Activated CD4-positive, alpha-beta T cell treated with anti-CD3 and anti-CD28 coated beads, Interleukin-2, amount 50 U/mL, for 1 hour (primary cell): ENCODE results near the gene MRPS6.

Source experiments
- DNase-seq: peaks from one replicate; pipeline ENCODE4 v3.0.0-alpha.2; 2020

The MRPS6 gene

GRCh38 chr21:34183331-34183928 is 110.1 kb downstream of the MRPS6 start:
- no peak for DNase-seq

- DNase-seq: no peak
Observed at GRCh38 chr21:34184232-34184631, 110.9 kb downstream of the MRPS6 start.

GRCh38 chr21:34185026-34185750 is 111.8 kb downstream of the MRPS6 start:
- no peak for DNase-seq

DNA sequence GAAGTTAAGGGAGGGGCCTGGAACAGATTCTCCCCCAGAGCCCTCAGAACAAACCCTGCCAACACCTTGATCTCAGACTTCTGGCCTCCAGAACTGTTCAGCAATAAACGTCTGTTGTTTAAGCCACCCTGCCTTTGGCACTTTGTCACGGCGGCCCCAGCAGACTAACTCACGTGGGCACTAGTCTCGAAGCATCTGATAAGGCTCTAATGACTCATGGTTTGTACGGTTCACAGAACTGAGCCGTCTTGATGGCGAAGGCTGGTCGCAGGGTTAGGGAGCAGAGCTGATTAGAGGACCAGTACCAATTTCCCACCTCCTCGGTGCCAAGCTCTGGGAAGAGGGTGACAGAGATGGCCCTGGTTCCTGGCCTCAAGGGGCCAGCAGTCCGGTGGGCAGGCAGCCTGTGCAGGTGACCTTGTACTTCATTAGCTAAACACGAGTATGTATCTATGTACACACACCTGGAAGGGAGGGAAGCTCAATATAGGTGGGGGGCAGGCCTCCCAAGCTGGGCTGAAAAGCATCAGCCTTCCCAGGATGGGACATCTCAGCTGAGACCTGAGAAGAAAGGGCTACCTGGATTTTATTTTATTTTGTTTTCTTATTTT is 112.8 kb downstream of the MRPS6 start:
- DNase-seq: no peak

DNA sequence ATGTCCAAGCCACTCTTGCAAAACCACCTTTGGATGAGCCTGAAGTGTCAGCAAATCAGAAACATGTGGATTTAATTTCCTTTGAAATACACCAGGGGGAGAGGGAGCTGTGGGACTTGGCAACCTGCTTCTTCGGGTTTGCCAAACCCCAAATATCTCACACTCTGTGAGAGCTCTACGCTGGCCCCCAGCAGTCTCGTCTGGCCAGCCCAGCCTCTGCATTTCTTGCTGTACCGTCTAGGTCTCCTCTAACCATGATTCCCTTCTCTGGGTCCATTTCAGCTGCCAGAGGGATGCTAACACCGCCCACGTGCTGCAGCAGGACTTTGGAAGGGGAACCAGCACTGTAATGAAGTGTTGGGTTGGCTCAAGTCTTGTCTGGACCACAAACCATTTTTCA is 114.6 kb downstream of the MRPS6 start:
- no peak for DNase-seq

GRCh38 chr21:34189506-34189905 is 116.1 kb downstream of the MRPS6 start:
- no peak for DNase-seq

- no peak for DNase-seq
Observed at GRCh38 chr21:34190576-34191321, 117.4 kb downstream of the MRPS6 start.

DNA sequence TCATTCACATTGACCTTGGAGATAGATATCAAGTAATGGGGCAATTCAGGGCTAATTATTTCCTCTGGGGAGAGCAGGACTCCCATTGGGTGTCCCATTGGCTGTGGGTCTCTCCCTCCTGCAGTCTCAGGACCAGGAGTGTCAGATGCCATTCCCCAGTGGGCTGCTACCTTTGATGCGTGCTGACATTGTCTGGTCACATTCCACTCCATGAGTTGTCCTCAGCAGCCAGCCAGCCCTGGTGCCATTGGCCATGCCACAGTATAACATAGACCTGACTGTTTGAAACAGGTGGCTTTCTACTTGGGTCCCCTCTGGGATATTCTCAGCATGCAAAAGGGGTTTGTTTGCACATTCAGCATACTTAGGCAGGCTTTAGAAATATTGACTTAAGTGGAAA is 118.5 kb downstream of the MRPS6 start:
- no peak for DNase-seq
